ENCODE data around the gene DTWD2. TPM values are rescaled to one million over a fixed set of nuclear protein-coding genes. Genes with fewer than 3 reads are reported as not detected.

The DTWD2 gene
- total and polyA plus RNA-seq, 2 of the 4 experiments (the other 2 are of a cell fraction), result 1.2 to 1.8 TPM

DNA sequence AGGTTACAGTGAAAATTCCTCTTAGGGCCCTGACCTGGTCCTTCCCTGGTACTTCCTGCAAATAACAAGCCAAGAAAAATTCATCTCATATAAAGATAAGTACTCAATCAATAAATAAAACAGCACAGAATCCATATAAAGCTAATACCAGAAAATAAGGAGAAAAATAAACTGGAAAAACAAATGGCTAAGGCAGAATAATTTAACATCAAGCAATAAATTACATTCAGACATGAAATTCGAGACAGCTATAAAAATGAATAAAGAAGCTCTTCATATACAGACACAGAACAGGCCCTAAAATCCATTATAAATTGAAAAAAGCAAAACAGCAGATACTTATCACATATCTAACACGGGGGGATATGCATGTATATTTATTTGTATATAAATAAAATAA, 99.2 kb downstream of the DTWD2 start:
- Histone ChIP-seq H3K27me3 (ENCODE audit: control insufficient read depth, insufficient read depth, low read length) (no peaks in the 10 kb centered on the region), H3K9me3 (ENCODE audit: control insufficient read depth, insufficient read depth, low read length) (no peaks in the 10 kb centered on the region), H2BK20ac (ENCODE audit: low read depth, low read length) (no peak overlapping the region), H3K23ac (ENCODE audit: low read depth, low read length) (no peak overlapping the region), H3K18ac (ENCODE audit: low read depth, low read length) (no peak overlapping the region), H4K91ac (ENCODE audit: insufficient read depth, low read depth, low read length) (no peak overlapping the region), H3K4me2 (ENCODE audit: low read depth, low read length) (no peak overlapping the region), H3K9ac (ENCODE audit: low read depth, low read length) (no peak overlapping the region), H2BK120ac (ENCODE audit: low read depth, low read length) (no peak overlapping the region), H4K8ac (ENCODE audit: low read depth in 2 of 2, low read length in 2 of 2) (no peak overlapping the region), H2AK9ac (replicated peaks; ENCODE audit: low read depth, low read length, poor library complexity) (no peak overlapping the region), H2BK15ac (ENCODE audit: low read depth, low read length) (no peak overlapping the region), H3K36me3 (ENCODE audit: control insufficient read depth, insufficient read depth, low read length) (no peaks in the 10 kb centered on the region), H4K20me1 (ENCODE audit: insufficient read depth, low read length) (no peaks in the 10 kb centered on the region), H2AK5ac (ENCODE audit: low read depth, low read length) (no peak overlapping the region), H3K14ac (replicated peaks; ENCODE audit: low read depth, low read length) (no peak overlapping the region), H3K27ac (ENCODE audit: insufficient read depth, low read length) (no peak overlapping the region), H2AFZ (replicated peaks; ENCODE audit: low read length, poor library complexity) (no peak overlapping the region), H3K56ac (ENCODE audit: extremely low read depth, insufficient read depth, low read length) (no peak overlapping the region), H4K5ac (ENCODE audit: low read depth, low read length) (no peak overlapping the region), H3K4ac (ENCODE audit: low read depth, low read length) (no peak overlapping the region), H3K4me1 (ENCODE audit: control insufficient read depth, insufficient read depth, low read length) (no peaks in the 10 kb centered on the region), H2BK5ac (ENCODE audit: low read depth, low read length, poor library complexity, severe bottlenecking) (no peak overlapping the region), H3K4me3 (ENCODE audit: insufficient read depth, low read depth, low read length) (no peak overlapping the region), H3K9me1 (ENCODE audit: insufficient read depth, low read length) (no peaks in the 10 kb centered on the region), H3K79me1 (ENCODE audit: low read depth in 1 of 2, low read length in 2 of 2) (no peaks in the 10 kb centered on the region)
- dilution Hi-C loops (cut with HindIII; ENCODE audit: low sequenced_read_pairs, unreplicated experiment), result no loop called here
- intact Hi-C loops (cut with micrococcal nuclease), result no loop called here
- ChIA-PET CTCF (no interaction called here), POLR2A (ENCODE audit: unreplicated experiment) (no interaction called here)
- no CpG with 5 or more reads among the region's 2 CpGs for WGBS, 2 experiments (ENCODE audit: extremely low coverage in 2 of 2, insufficient read length in 1 of 2)
- BruUV-seq (replicated peaks), result no TSS peak
- TF ChIP-seq RAD21 (IDR thresholded peaks at IDR 0.05; ENCODE audit: low read length) (no peak), MXI1 (IDR thresholded peaks at IDR 0.05; ENCODE audit: borderline replicate concordance, low read depth, low read length) (no peak), MAFK (IDR thresholded peaks at IDR 0.05; ENCODE audit: low read depth, low read length) (no peak), SMC3 (IDR thresholded peaks at IDR 0.05; ENCODE audit: low read depth, low read length) (no peak), RFX5 (IDR thresholded peaks at IDR 0.05; ENCODE audit: low read depth, low read length) (no peak), FOS (IDR thresholded peaks at IDR 0.05; ENCODE audit: low read depth, low read length) (no peak), BHLHE40 (IDR thresholded peaks at IDR 0.05; ENCODE audit: low read depth, low read length) (no peak), POLR2A (IDR thresholded peaks at IDR 0.05; ENCODE audit: low read depth, low read length) (no peak)
- TF ChIP-seq, protein P1, sequence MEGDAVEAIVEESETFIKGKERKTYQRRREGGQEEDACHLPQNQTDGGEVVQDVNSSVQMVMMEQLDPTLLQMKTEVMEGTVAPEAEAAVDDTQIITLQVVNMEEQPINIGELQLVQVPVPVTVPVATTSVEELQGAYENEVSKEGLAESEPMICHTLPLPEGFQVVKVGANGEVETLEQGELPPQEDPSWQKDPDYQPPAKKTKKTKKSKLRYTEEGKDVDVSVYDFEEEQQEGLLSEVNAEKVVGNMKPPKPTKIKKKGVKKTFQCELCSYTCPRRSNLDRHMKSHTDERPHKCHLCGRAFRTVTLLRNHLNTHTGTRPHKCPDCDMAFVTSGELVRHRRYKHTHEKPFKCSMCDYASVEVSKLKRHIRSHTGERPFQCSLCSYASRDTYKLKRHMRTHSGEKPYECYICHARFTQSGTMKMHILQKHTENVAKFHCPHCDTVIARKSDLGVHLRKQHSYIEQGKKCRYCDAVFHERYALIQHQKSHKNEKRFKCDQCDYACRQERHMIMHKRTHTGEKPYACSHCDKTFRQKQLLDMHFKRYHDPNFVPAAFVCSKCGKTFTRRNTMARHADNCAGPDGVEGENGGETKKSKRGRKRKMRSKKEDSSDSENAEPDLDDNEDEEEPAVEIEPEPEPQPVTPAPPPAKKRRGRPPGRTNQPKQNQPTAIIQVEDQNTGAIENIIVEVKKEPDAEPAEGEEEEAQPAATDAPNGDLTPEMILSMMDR (conservative IDR thresholded peaks at IDR 0.05; ENCODE audit: low read depth, low read length), result no peak
- DNase-seq, result no peak
- no peak for ATAC-seq (ENCODE audit: low read depth)
- in situ Hi-C loops (cut with MboI; ENCODE audit: low sequenced_read_pairs), result no loop called here
